GM06990 (cell line): ENCODE results near the gene BICD1.

Source experiments
- DNase-seq: peaks from one replicate; pipeline ENCODE4 v3.0.0-alpha.2; 2011; ENCODE audit not compliant: insufficient read length; ENCODE audit errors: extremely low read depth
- H3K27me3 ChIP-seq: replicated peaks from 2 replicates; pipeline ENCODE4 v1.6.0; 2011; ENCODE audit warnings: low read length; ENCODE audit not compliant: control insufficient read depth, insufficient read depth
- H3K36me3 ChIP-seq: 2 replicates; pipeline ENCODE4 v1.5.1; 2011; ENCODE audit warnings: low read length; ENCODE audit not compliant: control insufficient read depth, insufficient read depth
- H3K4me3 ChIP-seq: replicated peaks from 2 replicates; pipeline ENCODE4 v1.5.1; 2011; ENCODE audit warnings: low read depth, mild to moderate bottlenecking, control low read depth, low read length
- CTCF ChIP-seq: IDR thresholded peaks from 2 replicates; pipeline ENCODE4 v1.5.1; 2011; ENCODE audit warnings: low read length, control low read depth, mild to moderate bottlenecking, inconsistent platforms; ENCODE audit not compliant: insufficient read depth, poor library complexity, severe bottlenecking

The BICD1 gene

GRCh38 chr12:32418221-32418620, 311.6 kb downstream of the BICD1 start:
- no peak for TF ChIP-seq CTCF
- Histone ChIP-seq H3K36me3 (no peaks in the 10 kb centered on the region), H3K27me3 (no peaks in the 10 kb centered on the region), H3K4me3 (no peak overlapping the region)
- no peak for DNase-seq

DNA sequence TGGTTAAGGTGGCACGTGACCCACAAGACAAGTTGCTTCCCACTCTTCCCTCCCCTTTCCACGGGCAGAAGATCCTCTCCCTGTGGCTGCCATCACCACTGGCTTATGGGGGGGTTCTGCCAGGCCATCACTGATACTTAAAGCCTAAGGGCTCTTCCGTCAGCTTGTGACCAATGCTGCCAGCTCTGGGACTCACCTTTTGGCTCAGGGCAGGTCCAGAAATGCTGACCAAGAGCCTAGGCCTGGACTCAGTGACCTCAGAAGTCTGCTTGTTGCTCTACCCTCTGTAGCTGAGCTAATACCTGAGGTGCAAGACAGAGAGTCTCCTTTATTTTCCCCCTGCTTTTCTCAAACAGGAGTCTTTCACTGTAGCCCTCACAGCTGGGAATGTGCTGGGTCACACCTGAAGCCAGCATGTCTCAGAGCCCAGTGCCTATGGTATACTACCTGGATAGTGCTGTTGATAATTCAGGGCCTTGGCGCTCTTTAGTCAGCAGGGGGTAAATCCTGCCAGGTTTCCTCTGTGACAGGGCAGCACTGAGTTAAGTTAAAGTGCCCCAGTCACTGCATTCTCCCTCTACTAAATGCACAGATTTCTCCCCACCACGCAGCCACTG, 312.4 kb downstream of the BICD1 start:
- Histone ChIP-seq H3K4me3 (no peak overlapping the region), H3K27me3 (no peaks in the 10 kb centered on the region), H3K36me3 (no peaks in the 10 kb centered on the region)
- no peak for TF ChIP-seq CTCF
- DNase-seq: no peak

DNA sequence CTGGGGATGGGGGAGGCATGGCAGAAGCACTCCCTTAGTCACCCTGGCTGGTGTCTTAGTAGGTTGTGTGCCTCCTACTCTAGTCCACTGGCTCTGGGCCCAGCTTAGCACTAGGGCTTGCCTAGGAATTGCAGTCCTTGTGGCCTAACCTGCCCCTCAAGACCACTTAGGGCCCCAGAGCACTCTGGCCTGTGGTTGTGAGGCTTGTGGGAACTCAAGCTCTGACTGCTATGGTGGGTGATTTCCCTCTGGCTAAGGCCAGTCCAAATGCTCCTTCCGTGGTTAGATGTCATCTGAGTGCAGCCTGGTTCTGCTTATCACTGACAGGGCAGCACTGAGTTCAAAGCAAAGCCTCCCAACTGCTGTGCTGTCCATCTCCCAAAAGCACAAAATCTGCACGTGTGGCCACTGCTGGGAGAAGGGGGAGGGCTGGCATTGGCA, 312.9 kb downstream of the BICD1 start:
- Histone ChIP-seq H3K27me3 (no peaks in the 10 kb centered on the region), H3K36me3 (no peaks in the 10 kb centered on the region), H3K4me3 (no peak overlapping the region)
- no peak for TF ChIP-seq CTCF
- DNase-seq: no peak

- H3K4me3 ChIP-seq: no peak overlapping the region
- TF ChIP-seq CTCF: no peak
- no peaks in the 10 kb centered on the region for H3K36me3 ChIP-seq
- H3K27me3 ChIP-seq: no peaks in the 10 kb centered on the region
- no peak for DNase-seq
These were observed 313.7 kb downstream of the BICD1 start for GRCh38 chr12:32420356-32420755.

DNA sequence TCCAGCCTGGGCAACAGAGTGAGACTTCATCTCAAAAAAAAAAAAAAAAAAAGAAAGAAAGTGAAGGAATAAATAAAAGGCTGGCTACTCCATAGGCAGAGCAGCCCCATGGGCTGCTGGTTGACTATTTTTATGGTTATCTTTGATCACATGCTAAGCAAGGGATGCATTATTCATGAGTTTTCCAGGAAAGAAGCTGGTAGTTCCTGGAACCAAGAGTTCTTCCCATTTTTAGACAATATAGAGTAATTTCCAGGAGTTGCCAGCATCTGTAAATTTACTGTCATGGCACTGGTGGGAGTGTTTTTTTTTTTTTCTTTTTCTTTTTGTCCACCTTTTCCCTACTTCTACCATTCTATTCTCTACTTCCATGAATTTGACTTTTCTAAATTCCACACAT, 316.9 kb downstream of the BICD1 start:
- H3K36me3 ChIP-seq: no peaks in the 10 kb centered on the region
- no peak overlapping the region for H3K4me3 ChIP-seq
- no peak for TF ChIP-seq CTCF
- no peaks in the 10 kb centered on the region for H3K27me3 ChIP-seq
- DNase-seq: no peak

GRCh38 chr12:32431025-32431424, 324.4 kb downstream of the BICD1 start:
- H3K36me3 ChIP-seq: no peaks in the 10 kb centered on the region
- TF ChIP-seq CTCF: no peak
- DNase-seq: no peak

More at GRCh38 chr12:32431025-32431424, 324.4 kb downstream of the BICD1 start:
- H3K27me3 ChIP-seq: no peaks in the 10 kb centered on the region
- no peak overlapping the region for H3K4me3 ChIP-seq
